H1 (cell line): ENCODE measurements around the gene COMMD2. TPM values are rescaled to one million over a fixed set of nuclear protein-coding genes. Genes with fewer than 3 reads are reported as not detected.
A peak's percentile ranks its signal among the peaks of the same experiment; 100 is the strongest.

Experiments
- CTCF ChIA-PET: fragments of 300-600 bp; sonication (Branson Sonifier 250); formaldehyde crosslinking; loops from one replicate; lab custom pipeline; 2021; ENCODE audit not compliant: partially characterized antibody; lab: Charles Lee
- POLR2A ChIA-PET: fragments of 300-600 bp; sonication (Branson Sonifier 250); formaldehyde crosslinking; loops from one replicate; lab custom pipeline; 2021; ENCODE audit warnings: inconsistent platforms; ENCODE audit not compliant: partially characterized antibody; lab: Charles Lee
- DNase-seq, 2 experiments: peaks; one replicate each; pipeline versions ENCODE4 v3.0.0 to v3.0.0-alpha.2; 2010 to 2022; ENCODE audit warnings: low spot score in 2 of 2, low read depth in 1 of 2, mixed read lengths in 1 of 2
- FAIRE-seq: peaks from 2 replicates; lab custom pipeline; 2011; peaks lifted over from hg19 to GRCh38; lab: Jason Lieb, UNC
- H2AFZ ChIP-seq: 2 replicates; pipeline ENCODE4 v1.8.1; 2012; ENCODE audit warnings: low read length, inconsistent platforms
- H2AK5ac ChIP-seq: 2 replicates; pipeline ENCODE4 v1.6.1; 2013; ENCODE audit warnings: low read depth, low read length
- H2BK120ac ChIP-seq: replicated peaks from 2 replicates; pipeline ENCODE3; 2013; ENCODE audit warnings: low read depth, low read length, inconsistent platforms
- H2BK12ac ChIP-seq: 2 replicates; pipeline ENCODE4 v1.6.1; 2013; ENCODE audit warnings: low read depth, low read length
- H2BK15ac ChIP-seq: 2 replicates; pipeline ENCODE4 v1.6.1; 2013; ENCODE audit warnings: low read length
- H2BK20ac ChIP-seq: 2 replicates; pipeline ENCODE4 v1.6.1; 2013; ENCODE audit warnings: low read length
- H2BK5ac ChIP-seq: 2 replicates; pipeline ENCODE4 v1.6.1; 2013; ENCODE audit warnings: low read depth, low read length
- H3K14ac ChIP-seq: 2 replicates; pipeline ENCODE4 v1.6.1; 2013; ENCODE audit warnings: inconsistent platforms; ENCODE audit not compliant: insufficient read length
- H3K18ac ChIP-seq: 2 replicates; pipeline ENCODE4 v1.6.1; 2013; ENCODE audit warnings: low read length; ENCODE audit errors: extremely low read depth
- H3K23ac ChIP-seq: 2 replicates; pipeline ENCODE4 v1.6.1; 2013; ENCODE audit warnings: inconsistent platforms; ENCODE audit not compliant: insufficient read length
- H3K23me2 ChIP-seq: 2 replicates; pipeline ENCODE4 v1.6.1; 2013; ENCODE audit warnings: low read depth, low read length
- H3K27ac ChIP-seq: 2 replicates; pipeline ENCODE4 v1.6.1; 2011; ENCODE audit warnings: low read depth, low read length, inconsistent platforms
- H3K27me3 ChIP-seq, 4 experiments: replicated peaks in 1 of 4; 1 replicate in 1 of 4; 2 replicates in 3 of 4; pipeline versions ENCODE4 v1.6.1 to v1.8.1; 2011 to 2013; ENCODE audit warnings: low read length in 3 of 4, mild to moderate bottlenecking in 3 of 4, inconsistent platforms in 2 of 4, mixed read lengths in 2 of 4, moderate library complexity in 1 of 4; ENCODE audit not compliant: control insufficient read depth in 3 of 4, insufficient read depth in 3 of 4; ENCODE audit errors: extremely low read depth in 1 of 4
- H3K36me3 ChIP-seq, 4 experiments: 2 replicates each; pipeline versions ENCODE4 v1.6.1 to v1.8.1; 2011 to 2013; ENCODE audit warnings: mild to moderate bottlenecking in 4 of 4, low read length in 3 of 4, moderate library complexity in 2 of 4, control low read depth in 1 of 4, inconsistent platforms in 1 of 4; ENCODE audit not compliant: insufficient read depth in 4 of 4, control insufficient read depth in 2 of 4
- H3K4ac ChIP-seq: replicated peaks from 2 replicates; pipeline ENCODE3; 2013; ENCODE audit warnings: low read length, low read depth, mixed read lengths, inconsistent platforms; ENCODE audit not compliant: insufficient read length
- H3K4me1 ChIP-seq, 4 experiments: replicated peaks in 1 of 4; 1 replicate in 1 of 4; 2 replicates in 3 of 4; pipeline versions ENCODE4 v1.6.1 to v1.8.1; 2011 to 2013; ENCODE audit warnings: low read length in 3 of 4, inconsistent platforms in 2 of 4, mixed read lengths in 1 of 4; ENCODE audit not compliant: insufficient read depth in 4 of 4, control insufficient read depth in 3 of 4
- H3K4me2 ChIP-seq, 2 experiments: 2 replicates each; pipeline versions ENCODE4 v1.6.1 to v1.8.1; 2011 to 2013; ENCODE audit warnings: low read depth in 2 of 2, low read length in 2 of 2, control low read depth in 1 of 2, inconsistent platforms in 1 of 2, mild to moderate bottlenecking in 1 of 2; ENCODE audit not compliant: insufficient read depth in 1 of 2
- H3K4me3 ChIP-seq, 4 experiments: fragments of 200-600, 300-600 bp in 1 of 4; sonication (generic), shearing (Covaris generic), sonication (Bioruptor Twin) in 1 of 4; 2 replicates each; pipeline versions ENCODE4 v1.5.1 to v1.8.1; 2011 to 2016; ENCODE audit warnings: low read length in 4 of 4, low read depth in 3 of 4, control low read depth in 2 of 4, inconsistent platforms in 2 of 4, mild to moderate bottlenecking in 2 of 4, mixed read lengths in 1 of 4, moderate library complexity in 1 of 4; ENCODE audit not compliant: insufficient read depth in 2 of 4; ENCODE audit errors: extremely low read depth in 1 of 4
- H3K56ac ChIP-seq: replicated peaks from 2 replicates; pipeline ENCODE3; 2013; ENCODE audit warnings: low read depth, mild to moderate bottlenecking, mixed read lengths, low read length, inconsistent platforms; ENCODE audit not compliant: insufficient read length
- H3K79me1 ChIP-seq: 2 replicates; pipeline ENCODE4 v1.6.1; 2013; ENCODE audit warnings: low read depth, low read length, control low read depth
- H3K79me2 ChIP-seq, 2 experiments: 2 replicates each; pipeline versions ENCODE4 v1.6.1 to v1.8.1; 2012 to 2013; ENCODE audit warnings: low read length in 2 of 2, mild to moderate bottlenecking in 2 of 2, inconsistent platforms in 1 of 2; ENCODE audit not compliant: insufficient read depth in 2 of 2, control insufficient read depth in 1 of 2
- H3K9ac ChIP-seq, 4 experiments: replicated peaks in 1 of 4; 1 replicate in 1 of 4; 2 replicates in 3 of 4; pipeline versions ENCODE4 v1.6.1 to v1.8.1; 2011 to 2013; ENCODE audit warnings: low read depth in 3 of 4, low read length in 3 of 4, control low read depth in 2 of 4, mild to moderate bottlenecking in 2 of 4, moderate library complexity in 2 of 4, inconsistent platforms in 1 of 4; ENCODE audit errors: extremely low read depth in 1 of 4
- H3K9me3 ChIP-seq, 2 experiments: 2 replicates each; pipeline versions ENCODE4 v1.6.1 to v1.8.1; 2012 to 2013; ENCODE audit warnings: mild to moderate bottlenecking in 2 of 2, moderate library complexity in 2 of 2, control low read depth in 1 of 2, inconsistent platforms in 1 of 2, low read depth in 1 of 2, low read length in 1 of 2, mixed read lengths in 1 of 2; ENCODE audit not compliant: insufficient read depth in 2 of 2
- H4K20me1 ChIP-seq, 2 experiments: replicated peaks in 1 of 2; 2 replicates each; pipeline versions ENCODE3 to v1.8.1; 2011 to 2013; ENCODE audit warnings: inconsistent platforms in 2 of 2, low read length in 2 of 2, mild to moderate bottlenecking in 1 of 2; ENCODE audit not compliant: insufficient read depth in 2 of 2, control insufficient read depth in 1 of 2
- H4K5ac ChIP-seq: 2 replicates; pipeline ENCODE4 v1.6.1; 2013; ENCODE audit warnings: low read length, low read depth, mixed read lengths, inconsistent platforms; ENCODE audit not compliant: insufficient read length
- H4K8ac ChIP-seq: 2 replicates; pipeline ENCODE4 v1.8.0; 2013; ENCODE audit warnings: mild to moderate bottlenecking, moderate library complexity, low read length, inconsistent platforms; ENCODE audit not compliant: insufficient read depth; ENCODE audit errors: extremely low read depth
- H4K91ac ChIP-seq: replicated peaks from 2 replicates; pipeline ENCODE3; 2013; ENCODE audit warnings: low read length, mixed read lengths, inconsistent platforms; ENCODE audit not compliant: insufficient read length
- ASH2L ChIP-seq: fragments of 200-600, 300-600 bp; sonication (generic); IDR thresholded peaks from one replicate; pipeline ENCODE4 v1.7.1; 2017; ENCODE audit warnings: low read length
- CTCF ChIP-seq, 3 experiments: IDR thresholded peaks; 1 replicate in 2 of 3; 2 replicates in 1 of 3; pipeline versions ENCODE4 v1.5.1 to v1.6.1; 2011; ENCODE audit warnings: low read length in 3 of 3, mild to moderate bottlenecking in 3 of 3, inconsistent platforms in 2 of 3, low read depth in 1 of 3, moderate library complexity in 1 of 3; ENCODE audit not compliant: insufficient read depth in 1 of 3; ENCODE audit errors: control extremely low read depth in 1 of 3
- TBP ChIP-seq: IDR thresholded peaks from 2 replicates; pipeline ENCODE4 v1.6.1; 2011; ENCODE audit warnings: low read depth, low read length, improper control_type of control experiment
- WGBS, 2 experiments: shearing (Covaris generic) in 1 of 2; methylation state at CpG; one replicate each; pipeline versions ENCODE4 v1.1.6 to v1.1.7; 2013 to 2015; ENCODE audit warnings: low lambda C conversion rate in 2 of 2, mixed read lengths in 2 of 2, inconsistent platforms in 1 of 2, low coverage in 1 of 2, missing lambda C conversion rate in 1 of 2; ENCODE audit not compliant: insufficient replicate concordance in 2 of 2, insufficient coverage in 1 of 2, insufficient read length in 1 of 2; ENCODE audit errors: extremely low coverage in 1 of 2, missing lambda C conversion rate in 1 of 2; 5-methylcytosine and 5-hydroxymethylcytosine counted together
- polyA plus RNA-seq, 7 experiments: library from polyadenylated mRNA; depleted of rRNA in 3 of 7; stranded (reverse) in 5 of 7; unstranded in 2 of 7; fragments of >200 nt in 5 of 7; fragments of 200-250 nt in 2 of 7; gene quantifications; 1 replicate in 5 of 7; 2 replicates in 1 of 7; 4 replicates in 1 of 7; pipeline versions ENCODE4 v1.2.1 to v1.2.3, GENCODE V29; 2011 to 2013; ENCODE audit warnings: missing spikeins in 2 of 7, mixed read lengths in 2 of 7
- total RNA-seq: library from RNA; stranded (reverse); fragmentation: NEBNext Ultra II Directional; extraction: Animal tissue kit (Norgen Biotek cat#: 25700); gene quantifications from 2 replicates; pipeline ENCODE4 v1.2.1, GENCODE V29; 2021

Gene COMMD2
- total and polyA plus RNA-seq, 2 of the 8 experiments (the other 6 are each of a cell fraction or from before 2014, with no cell fraction given), result 20.2 to 57.2 TPM

- Histone ChIP-seq H3K9me3 (no peaks in the 10 kb centered on the region), H3K4me1 (no peaks in the 10 kb centered on the region), H3K56ac (no peak overlapping the region), H2BK120ac (no peak overlapping the region), H2BK12ac (no peak overlapping the region), H4K5ac (no peak overlapping the region), H4K20me1 (no peaks in the 10 kb centered on the region), H3K9ac (no peak overlapping the region), H3K23ac (no peak overlapping the region), H3K23me2 (no peaks in the 10 kb centered on the region; the same call in 1 of the 2 replicates), H4K8ac (no peak overlapping the region), H2AK5ac (no peak overlapping the region), H3K79me1 (no peaks in the 10 kb centered on the region), H3K4me3 (no peak overlapping the region), H4K91ac (no peak overlapping the region), H2BK15ac (no peak overlapping the region), H3K4ac (no peak overlapping the region), H2AFZ (no peak overlapping the region), H3K14ac (no peak overlapping the region), H3K4me2 (no peak overlapping the region), H2BK20ac (no peak overlapping the region), H3K27ac (no peak overlapping the region), H3K36me3 (no peaks in the 10 kb centered on the region), H2BK5ac (no peak overlapping the region), H3K79me2 (no peaks in the 10 kb centered on the region), H3K18ac (no peak overlapping the region), H3K27me3 (no peaks in the 10 kb centered on the region)
- DNase-seq, result no peak
- ChIA-PET POLR2A (interaction anchor here (2.0 kb wide), 1 partner anchor 12 kb away, joined by 7 read pairs; the partner anchor contains the start of gene COMMD2), CTCF (interaction anchor here (0.9 to 4.2 kb wide), 6 partner anchors 11 to 172 kb away, joined by 3 to 40 read pairs (median 4); partner anchors contain the start of gene ANKUB1)
- FAIRE-seq, result no peak
- TF ChIP-seq ASH2L (no peak), CTCF (IDR thresholded peaks at IDR 0.05; ENCODE audit: control extremely low read depth in 1 of 3, insufficient read depth in 1 of 3, low read depth in 1 of 3, low read length in 3 of 3) (peak in 1 of 3 experiments; percentile 1; a peak in 1 of 4 replicates), TBP (no peak)
- WGBS, 2 experiments, result no CpG with 5 or more reads among the region's 1 CpG
Observed at GRCh38 chr3:149764302-149764701, 12.0 kb upstream of the COMMD2 start.
